IPS-15b (cell line): ENCODE data around the gene POC1B.

Source experiments
- H3K27me3 ChIP-seq: one replicate; pipeline ENCODE4 v1.6.1; 2013; ENCODE audit warnings: low read length; ENCODE audit not compliant: control insufficient read depth, insufficient read depth
- H3K36me3 ChIP-seq: one replicate; pipeline ENCODE4 v1.6.1; 2013; ENCODE audit warnings: low read length; ENCODE audit not compliant: control insufficient read depth, insufficient read depth
- H3K4me1 ChIP-seq: one replicate; pipeline ENCODE4 v1.6.1; 2013; ENCODE audit warnings: mild to moderate bottlenecking, low read length; ENCODE audit not compliant: control insufficient read depth, insufficient read depth
- H3K4me3 ChIP-seq: one replicate; pipeline ENCODE4 v1.5.1; 2013; ENCODE audit warnings: low read depth, low read length
- H3K9ac ChIP-seq: one replicate; pipeline ENCODE4 v1.6.1; 2013; ENCODE audit warnings: low read depth, mild to moderate bottlenecking, low read length
- H3K9me3 ChIP-seq: one replicate; pipeline ENCODE4 v1.6.1; 2013; ENCODE audit warnings: mild to moderate bottlenecking, low read length; ENCODE audit not compliant: control insufficient read depth, insufficient read depth

The POC1B gene

DNA sequence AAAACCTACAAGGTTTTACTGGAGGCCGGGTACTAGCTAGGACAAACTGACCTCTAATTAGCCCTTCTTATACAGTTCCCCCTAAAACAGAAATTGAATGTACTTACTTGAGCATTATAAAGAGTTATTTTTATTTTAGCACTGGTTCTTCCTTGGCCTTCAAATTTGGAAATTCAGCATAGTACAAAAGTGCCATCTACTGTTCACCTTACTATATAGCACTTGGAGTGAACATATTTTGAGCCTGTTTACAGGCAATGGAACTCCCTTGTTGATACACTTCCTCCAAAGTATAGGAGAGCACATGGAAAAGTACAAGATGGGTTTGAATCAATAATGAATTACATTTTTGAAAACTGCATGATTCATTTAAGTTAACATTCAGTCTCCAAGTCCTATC lies 3.9 kb upstream of the POC1B start:
- Histone ChIP-seq H3K4me1 (no peaks in the 10 kb centered on the region), H3K9me3 (no peaks in the 10 kb centered on the region), H3K9ac (no peak overlapping the region), H3K4me3 (no peak overlapping the region), H3K27me3 (no peaks in the 10 kb centered on the region), H3K36me3 (no peaks in the 10 kb centered on the region)

DNA sequence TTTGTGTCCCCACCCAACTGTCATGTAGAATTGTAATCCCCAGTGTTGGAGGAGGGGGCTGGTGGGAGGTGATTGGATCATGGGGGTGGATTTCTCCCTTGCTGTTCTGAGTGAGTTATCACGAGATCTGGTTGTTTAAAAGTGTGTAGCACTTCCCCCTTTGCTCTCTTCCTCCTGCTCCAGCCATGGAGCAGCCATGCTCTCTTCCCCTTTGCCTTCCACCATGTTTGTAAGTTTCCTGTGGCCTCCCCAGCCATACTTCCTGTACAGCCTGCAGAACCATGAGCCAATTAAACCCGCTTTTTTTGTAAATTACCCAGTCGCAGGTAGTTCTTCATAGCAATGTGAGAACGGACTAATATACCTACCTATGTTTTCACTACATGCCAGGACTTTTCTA lies 2.6 kb upstream of the POC1B start:
- Histone ChIP-seq H3K9me3 (no peaks in the 10 kb centered on the region), H3K9ac (no peak overlapping the region), H3K4me3 (no peak overlapping the region), H3K36me3 (no peaks in the 10 kb centered on the region), H3K4me1 (no peaks in the 10 kb centered on the region), H3K27me3 (no peaks in the 10 kb centered on the region)

DNA sequence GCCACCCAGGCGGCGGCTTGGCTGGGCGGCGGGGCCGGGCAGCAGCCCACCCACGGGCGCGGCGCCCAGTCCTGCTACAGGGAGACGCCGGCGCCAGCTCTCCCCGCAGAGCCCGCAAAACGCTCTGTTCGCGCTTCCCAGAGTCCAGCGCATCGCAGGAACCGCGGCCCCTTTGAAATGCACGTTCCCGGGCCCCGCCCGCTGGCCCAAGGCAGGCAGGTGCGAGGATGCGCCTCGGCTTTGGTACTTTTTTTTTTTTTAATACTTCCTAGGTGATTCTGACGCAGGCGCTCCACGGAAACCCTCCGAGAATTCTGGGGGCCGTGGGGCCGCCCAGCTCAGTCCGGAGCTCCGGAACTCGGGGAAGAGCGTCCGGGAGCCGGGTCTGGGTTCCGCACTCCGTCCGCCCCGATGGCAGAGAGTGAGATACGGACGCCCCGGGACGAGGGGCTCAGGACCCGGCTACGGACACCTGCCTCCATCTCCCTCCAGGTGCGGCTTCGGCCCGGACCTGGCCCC lies 483 bp downstream of the POC1B start:
- no peak overlapping the region for H3K9ac ChIP-seq
- no peaks in the 10 kb centered on the region for H3K27me3 ChIP-seq
- H3K9me3 ChIP-seq: no peaks in the 10 kb centered on the region
- peak overlapping the region; percentile 68 for H3K4me3 ChIP-seq
- no peaks in the 10 kb centered on the region for H3K36me3 ChIP-seq
- H3K4me1 ChIP-seq: no peaks in the 10 kb centered on the region

DNA sequence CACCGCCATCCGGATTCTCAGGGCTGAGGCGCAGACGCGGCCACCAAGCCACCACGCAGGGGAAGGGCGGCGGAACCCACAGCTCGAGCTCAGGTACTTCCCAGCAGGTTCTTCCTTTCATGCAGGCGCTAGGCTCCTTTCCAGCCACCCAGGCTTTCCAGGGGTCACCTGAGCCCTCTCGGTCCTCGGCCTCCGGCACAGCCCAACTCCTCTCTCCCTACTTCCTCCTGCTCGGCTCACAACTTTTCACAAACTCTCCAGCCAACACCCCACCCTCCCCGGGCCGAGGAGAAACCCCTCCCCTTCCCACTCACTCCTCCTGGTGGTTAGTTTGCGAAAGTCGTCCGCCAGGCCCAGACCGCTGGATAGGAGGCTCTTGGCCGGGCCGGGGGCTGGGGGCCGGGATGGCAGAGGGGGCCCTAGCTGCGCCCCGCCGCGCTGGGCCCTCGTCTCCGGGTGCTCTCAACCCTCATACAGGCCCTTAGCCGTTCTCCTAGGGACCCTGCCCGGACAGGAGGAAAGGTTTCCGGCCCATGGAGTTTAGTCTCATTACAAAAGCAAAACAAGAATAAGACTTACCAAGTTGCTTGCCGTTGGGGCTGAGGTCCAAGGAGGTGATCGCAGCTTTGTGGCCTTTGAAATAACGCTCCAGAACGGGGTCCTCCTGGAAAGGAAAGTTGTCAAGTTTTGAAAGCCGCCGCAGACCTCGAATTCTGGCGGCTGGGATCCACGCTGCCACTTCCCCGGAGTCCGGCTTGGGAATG lies 1.1 kb downstream of the POC1B start, which contains the start of gene GALNT4:
GALNT4 (minus strand) TSS at position 256 of the 764 bp plus-strand sequence; CDS start at position 9, 247 bp downstream.
- peak within 1 kb of the TSS; percentile 68 for H3K4me3 ChIP-seq
- no peaks in the 10 kb centered on the region for H3K4me1 ChIP-seq

DNA sequence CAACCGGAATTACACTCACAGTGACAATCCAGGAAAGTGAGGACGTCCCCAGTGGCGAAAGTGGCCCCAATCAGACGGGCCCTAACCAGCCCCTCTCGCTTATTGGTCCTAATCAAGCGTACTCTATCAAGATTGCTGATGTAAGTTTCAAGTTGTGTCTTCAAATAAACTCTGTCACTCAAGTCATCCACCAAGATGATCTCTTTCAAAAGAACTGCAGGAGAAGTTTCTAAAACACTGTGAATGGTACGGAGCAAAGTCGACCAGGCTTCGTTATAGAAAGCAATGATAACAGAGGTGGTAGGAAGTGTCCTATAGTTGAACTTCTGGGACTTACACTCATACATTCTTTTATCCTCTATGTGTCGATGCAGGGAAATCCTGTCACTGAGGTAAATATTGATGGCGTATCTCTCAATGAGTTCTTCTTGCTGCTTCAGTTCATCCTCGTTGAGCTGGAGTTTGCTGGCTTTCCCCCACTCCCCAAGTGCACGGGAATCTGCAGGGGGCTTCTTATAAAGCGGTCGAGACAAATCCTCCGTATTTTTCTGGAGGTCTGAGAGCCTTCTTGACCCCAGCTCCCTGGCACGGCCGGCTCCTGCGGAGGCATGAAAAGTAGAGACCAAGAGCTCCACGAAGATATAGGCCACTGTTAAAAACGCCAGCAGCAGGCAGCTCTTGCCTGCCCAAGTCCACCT lies 1.9 kb downstream of the POC1B start:
- Histone ChIP-seq H3K4me3 (peak overlapping the region; percentile 68), H3K27me3 (no peaks in the 10 kb centered on the region), H3K4me1 (no peaks in the 10 kb centered on the region), H3K9me3 (no peaks in the 10 kb centered on the region), H3K9ac (peak overlapping the region; percentile 92), H3K36me3 (no peaks in the 10 kb centered on the region)

More for the DNA sequence above, 1.1 kb downstream of the POC1B start, which contains the start of gene GALNT4:
- H3K36me3 ChIP-seq: no peaks in the 10 kb centered on the region
- no peaks in the 10 kb centered on the region for H3K9me3 ChIP-seq
- peak within 1 kb of the TSS; percentile 92 for H3K9ac ChIP-seq
- no peaks in the 10 kb centered on the region for H3K27me3 ChIP-seq

DNA sequence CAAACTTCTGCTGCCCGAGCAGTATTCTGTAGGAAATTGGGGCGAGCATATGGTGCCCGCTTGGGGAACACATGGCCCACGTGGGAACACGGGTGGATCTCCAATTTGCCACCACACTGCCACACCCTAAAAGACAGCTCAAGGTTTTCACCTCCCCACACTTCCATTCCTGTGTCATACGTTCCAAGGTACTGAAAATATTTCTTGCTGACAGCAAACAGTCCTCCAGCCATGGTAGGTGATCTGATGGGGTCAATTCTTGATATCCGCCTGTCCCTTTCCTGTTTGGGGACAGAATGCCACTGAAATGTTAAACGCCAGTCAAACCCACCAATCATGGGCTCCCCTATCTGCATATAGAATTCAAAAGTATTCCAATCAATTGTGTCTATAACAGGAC lies 2.5 kb downstream of the POC1B start:
- H3K9ac ChIP-seq: no peak overlapping the region
- no peaks in the 10 kb centered on the region for H3K9me3 ChIP-seq
- H3K36me3 ChIP-seq: no peaks in the 10 kb centered on the region
- peak overlapping the region; percentile 68 for H3K4me3 ChIP-seq
- H3K27me3 ChIP-seq: no peaks in the 10 kb centered on the region
- H3K4me1 ChIP-seq: no peaks in the 10 kb centered on the region

DNA sequence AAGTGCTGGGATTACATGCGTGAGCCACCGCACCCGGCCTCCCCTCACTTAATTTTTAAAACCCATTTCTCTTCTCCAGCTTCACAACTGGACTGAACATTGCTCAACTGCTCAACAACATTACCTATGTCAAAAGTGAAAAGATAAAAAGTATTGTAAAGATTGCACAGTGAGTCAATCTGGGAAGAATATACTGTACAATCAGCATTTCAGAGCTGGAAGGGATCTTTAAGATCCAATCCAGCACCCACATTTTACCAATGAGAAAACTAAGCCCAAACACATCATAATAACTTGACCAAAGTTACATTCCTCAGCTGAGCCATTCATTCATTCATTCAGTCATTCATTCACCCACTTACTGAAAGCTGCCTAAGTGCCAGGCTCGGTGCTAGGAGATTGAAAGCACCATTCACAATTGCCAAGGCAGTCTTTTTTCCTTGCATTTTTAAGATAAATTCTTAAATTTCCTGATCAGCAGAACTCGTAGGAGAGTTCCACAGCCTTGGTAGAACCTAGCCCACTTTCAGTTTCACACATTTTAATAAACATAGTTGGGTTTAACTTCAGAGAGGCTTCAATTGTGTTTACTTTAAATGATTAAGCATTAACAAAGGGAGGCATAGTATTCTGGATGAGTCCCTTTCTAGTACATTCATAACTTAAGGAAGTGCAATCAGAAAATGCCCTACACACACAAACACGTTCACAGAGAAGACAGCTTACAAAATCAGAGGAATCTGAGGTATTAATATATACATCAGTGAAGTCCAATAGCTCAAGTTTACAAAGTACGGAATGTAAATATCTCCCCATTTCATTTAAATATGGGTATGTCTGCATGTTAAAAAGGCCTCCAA lies 4.3 kb downstream of the POC1B start:
- no peaks in the 10 kb centered on the region for H3K27me3 ChIP-seq
- H3K9me3 ChIP-seq: no peaks in the 10 kb centered on the region
- no peaks in the 10 kb centered on the region for H3K4me1 ChIP-seq
- H3K9ac ChIP-seq: no peak overlapping the region
- H3K4me3 ChIP-seq: no peak overlapping the region
- H3K36me3 ChIP-seq: no peaks in the 10 kb centered on the region

DNA sequence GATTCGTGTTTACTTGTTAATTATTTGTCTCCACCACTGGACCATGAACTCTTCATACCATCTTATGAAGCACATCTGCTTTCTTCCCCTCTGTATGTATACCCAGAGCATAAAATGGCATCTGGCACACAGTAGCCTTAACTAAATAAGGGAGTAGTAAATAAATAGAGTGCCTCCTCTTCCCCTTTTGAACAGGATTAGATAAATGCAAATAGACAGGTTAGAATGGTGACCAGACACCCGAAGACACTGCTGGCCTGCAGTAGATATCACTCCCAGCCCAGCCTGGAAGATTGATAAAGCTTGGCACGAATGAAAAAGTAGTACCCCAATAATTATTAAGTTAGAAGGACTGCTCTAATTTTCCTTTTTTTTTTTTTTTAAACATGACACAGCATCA lies 8.1 kb downstream of the POC1B start:
- H3K36me3 ChIP-seq: no peaks in the 10 kb centered on the region
- H3K9me3 ChIP-seq: no peaks in the 10 kb centered on the region
- no peak overlapping the region for H3K9ac ChIP-seq
- no peaks in the 10 kb centered on the region for H3K27me3 ChIP-seq
- H3K4me1 ChIP-seq: peaks cover 14% of the 10 kb centered on the region
- H3K4me3 ChIP-seq: no peak overlapping the region

DNA sequence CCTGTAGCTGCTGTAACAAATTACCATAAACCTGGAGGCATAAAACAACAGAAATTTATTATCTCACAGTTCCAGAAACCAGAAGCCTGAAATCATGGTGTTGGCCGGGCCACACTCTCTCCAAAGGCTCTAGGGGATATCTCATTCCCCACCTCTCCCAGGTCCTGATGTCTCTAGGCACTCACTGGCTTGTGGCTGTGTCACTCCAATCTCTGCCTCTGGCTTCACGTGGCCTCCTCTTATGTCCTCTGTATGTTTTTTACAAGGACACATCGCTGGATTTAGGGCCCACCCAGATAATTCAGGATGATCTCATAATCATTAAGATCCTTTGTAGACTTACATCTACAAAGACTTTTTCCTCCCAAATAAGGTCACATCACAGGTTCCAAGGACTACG lies 9.2 kb downstream of the POC1B start:
- Histone ChIP-seq H3K9me3 (no peaks in the 10 kb centered on the region), H3K9ac (no peak overlapping the region), H3K4me1 (peaks cover 14% of the 10 kb centered on the region), H3K4me3 (no peak overlapping the region), H3K36me3 (no peaks in the 10 kb centered on the region), H3K27me3 (no peaks in the 10 kb centered on the region)

DNA sequence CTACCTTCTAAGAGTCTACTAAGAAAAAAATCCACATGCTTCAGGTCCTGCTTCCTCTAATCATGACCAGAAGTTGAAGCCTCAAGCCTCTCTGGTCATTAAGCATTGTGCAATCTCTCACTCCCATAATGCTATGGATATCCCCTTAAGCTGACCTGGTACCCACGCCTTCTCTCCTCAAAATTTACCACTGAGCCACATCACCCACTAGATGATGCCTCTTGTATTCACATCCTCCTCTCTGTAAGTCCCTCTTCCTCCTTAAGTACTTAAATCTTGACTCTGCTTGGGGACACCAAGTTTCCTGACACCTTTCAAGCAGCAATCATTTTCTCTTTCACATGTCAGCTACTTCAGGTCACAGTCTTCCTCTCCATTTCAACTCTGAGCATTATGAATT lies 11.1 kb downstream of the POC1B start:
- peaks cover 14% of the 10 kb centered on the region for H3K4me1 ChIP-seq
- no peaks in the 10 kb centered on the region for H3K27me3 ChIP-seq
- no peaks in the 10 kb centered on the region for H3K9me3 ChIP-seq
- H3K9ac ChIP-seq: no peak overlapping the region
- H3K4me3 ChIP-seq: no peak overlapping the region
- no peaks in the 10 kb centered on the region for H3K36me3 ChIP-seq

DNA sequence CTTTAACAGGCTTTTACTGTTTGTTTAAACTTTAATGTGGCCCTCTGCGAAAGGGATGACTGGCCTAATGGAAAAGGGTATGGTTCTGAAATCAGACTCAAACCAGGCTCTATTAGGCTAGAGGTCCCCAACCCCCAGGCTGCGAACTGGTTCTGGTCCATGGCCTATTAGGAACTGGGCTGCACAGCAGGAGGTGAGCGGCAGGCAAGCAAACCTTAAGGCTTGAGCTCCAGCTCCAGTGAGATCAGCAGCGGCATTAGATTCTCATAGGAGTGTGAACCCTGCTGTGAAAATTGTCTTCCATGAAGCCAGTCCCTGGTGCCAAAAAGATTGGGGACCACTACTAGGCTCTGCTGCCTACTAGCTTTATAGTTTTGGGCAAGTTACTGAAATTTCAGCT lies 12.3 kb downstream of the POC1B start:
- peaks cover 14% of the 10 kb centered on the region for H3K4me1 ChIP-seq
- no peaks in the 10 kb centered on the region for H3K36me3 ChIP-seq
- H3K4me3 ChIP-seq: no peak overlapping the region

More for the DNA sequence above, 12.3 kb downstream of the POC1B start:
- no peaks in the 10 kb centered on the region for H3K27me3 ChIP-seq
- H3K9ac ChIP-seq: no peak overlapping the region
- H3K9me3 ChIP-seq: no peaks in the 10 kb centered on the region
